DLD1 (cell line): ENCODE results near the gene TAT.
"Not testable (repeated sequence)": the region's sequence is repeated elsewhere in the genome, so short reads cannot be mapped to it uniquely, and the experiment has no call there.

Experiments used
- in situ Hi-C: cut with HindIII; loops from 2 replicates; pipeline ENCODE4 v1.10.0; 2017; ENCODE audit warnings: low sequenced_read_pairs

TAT gene

GRCh38 chr16:71585318-71585703, 8.4 kb upstream of the TAT start:
- in situ Hi-C loops: no loop called here

- in situ Hi-C loops: no loop called here
Observed at GRCh38 chr16:71584543-71585317, 7.8 kb upstream of the TAT start.

GRCh38 chr16:71582553-71582848, 5.6 kb upstream of the TAT start:
- in situ Hi-C loops: not testable (repeated sequence)

GRCh38 chr16:71574702-71575101, 2.2 kb downstream of the TAT start:
- in situ Hi-C loops: no loop called here

- in situ Hi-C loops: no loop called here
Observed at GRCh38 chr16:71573387-71574094, 3.4 kb downstream of the TAT start.

GRCh38 chr16:71572497-71573116, 4.3 kb downstream of the TAT start:
- in situ Hi-C loops: no loop called here

- in situ Hi-C loops: no loop called here
Observed at GRCh38 chr16:71570144-71570543, 6.7 kb downstream of the TAT start.

GRCh38 chr16:71569621-71570020, 7.3 kb downstream of the TAT start:
- in situ Hi-C loops: no loop called here

GRCh38 chr16:71568551-71568950, 8.3 kb downstream of the TAT start:
- in situ Hi-C loops: no loop called here

- in situ Hi-C loops: no loop called here
Observed at GRCh38 chr16:71567931-71568330, 9.0 kb downstream of the TAT start.

- in situ Hi-C loops: no loop called here
Observed at GRCh38 chr16:71565812-71566700, 10.8 kb downstream of the TAT start.

- in situ Hi-C loops: no loop called here
Observed at GRCh38 chr16:71564335-71564967, 12.4 kb downstream of the TAT start.

GRCh38 chr16:71562552-71562951, 14.3 kb downstream of the TAT start:
- in situ Hi-C loops: no loop called here

- in situ Hi-C loops: not testable (repeated sequence)
Observed at GRCh38 chr16:71561886-71562285, 15.0 kb downstream of the TAT start.

- in situ Hi-C loops: loop anchor here (10.0 kb wide), 1 partner anchor 75 kb away; the partner anchor contains the start of gene ZNF19
Observed at GRCh38 chr16:71559855-71560254, 17.0 kb downstream of the TAT start.

GRCh38 chr16:71557954-71558582, 18.8 kb downstream of the TAT start:
- in situ Hi-C loops: loop anchor here (10.0 kb wide), 1 partner anchor 73 kb away; the partner anchor contains the start of gene ZNF19

- in situ Hi-C loops: loop anchor here (10.0 kb wide), 1 partner anchor 72 kb away; the partner anchor contains the start of gene ZNF19
Observed at GRCh38 chr16:71557299-71557698, 19.6 kb downstream of the TAT start.

- in situ Hi-C loops: loop anchor here (10.0 kb wide), 1 partner anchor 71 kb away; the partner anchor contains the start of gene ZNF19
Observed at GRCh38 chr16:71555230-71555891, 21.5 kb downstream of the TAT start.
